Frontal cortex (tissue), 4 donors: ENCODE measurements around the gene ITGA8. TPM values are rescaled to one million over a fixed set of nuclear protein-coding genes. Genes with fewer than 3 reads are reported as not detected.
"Not testable (repeated sequence)": the region's sequence is repeated elsewhere in the genome, so short reads cannot be mapped to it uniquely, and the experiment has no call there.

ENCODE experiments used
- DNase-seq, 2 donors: peaks; one replicate each; pipeline ENCODE4 v3.0.0; 2012; ENCODE audit warnings: low spot score in 2 of 2
- FAIRE-seq: peaks from 2 replicates; lab custom pipeline; 2012; peaks lifted over from hg19 to GRCh38; lab: Jason Lieb, UNC
- total RNA-seq: library from RNA; depleted of rRNA; stranded (reverse); fragments of >200 nt; gene quantifications from one replicate; pipeline ENCODE4 v1.2.3, GENCODE V29; 2014
- donor health status: control.
- donor health status: control.
- donor health status: control.

Gene ITGA8
- total RNA-seq, 1 donor from 2014 or later: 3.7 TPM

GRCh38 chr10:15572531-15573045, 147.1 kb downstream of the ITGA8 start:
- DNase-seq (no peak), FAIRE-seq (no peak)

- peak in 1 of 2 donors; percentile 6 for DNase-seq
- FAIRE-seq: no peak
Observed at GRCh38 chr10:15571575-15571974, 148.1 kb downstream of the ITGA8 start.

GRCh38 chr10:15570738-15571339, 148.9 kb downstream of the ITGA8 start:
- FAIRE-seq: no peak

GRCh38 chr10:15567952-15568351, 151.8 kb downstream of the ITGA8 start:
- no peak for DNase-seq

More at GRCh38 chr10:15570738-15571339, 148.9 kb downstream of the ITGA8 start:
- DNase-seq: no peak

GRCh38 chr10:15563246-15563645, 156.5 kb downstream of the ITGA8 start:
- DNase-seq (no peak), FAIRE-seq (no peak)

More at GRCh38 chr10:15567952-15568351, 151.8 kb downstream of the ITGA8 start:
- FAIRE-seq: no peak

GRCh38 chr10:15562578-15562977, 157.1 kb downstream of the ITGA8 start:
- DNase-seq: no peak
- FAIRE-seq: no peak

- DNase-seq (no peak), FAIRE-seq (no peak)
Observed at GRCh38 chr10:15562116-15562515, 157.6 kb downstream of the ITGA8 start.

GRCh38 chr10:15558136-15558535, 161.6 kb downstream of the ITGA8 start:
- FAIRE-seq (no peak), DNase-seq (no peak)

- FAIRE-seq, DNase-seq: not testable (repeated sequence)
Observed at GRCh38 chr10:15557168-15557567, 162.6 kb downstream of the ITGA8 start.

- no peak for FAIRE-seq
- no peak for DNase-seq
Observed at GRCh38 chr10:15550950-15551349, 168.8 kb downstream of the ITGA8 start.

- FAIRE-seq: no peak
Observed at GRCh38 chr10:15548331-15548730, 171.4 kb downstream of the ITGA8 start.

GRCh38 chr10:15546606-15547005, 173.1 kb downstream of the ITGA8 start:
- no peak for DNase-seq
- FAIRE-seq: no peak

More at GRCh38 chr10:15548331-15548730, 171.4 kb downstream of the ITGA8 start:
- DNase-seq: no peak

- no peak for FAIRE-seq
Observed at GRCh38 chr10:15545884-15546283, 173.8 kb downstream of the ITGA8 start.

GRCh38 chr10:15545266-15545665, 174.5 kb downstream of the ITGA8 start:
- FAIRE-seq: no peak

More at GRCh38 chr10:15545884-15546283, 173.8 kb downstream of the ITGA8 start:
- no peak for DNase-seq

GRCh38 chr10:15543994-15544393, 175.7 kb downstream of the ITGA8 start:
- FAIRE-seq: no peak
- DNase-seq: no peak

More at GRCh38 chr10:15545266-15545665, 174.5 kb downstream of the ITGA8 start:
- no peak for DNase-seq

GRCh38 chr10:15542817-15543216, 176.9 kb downstream of the ITGA8 start:
- FAIRE-seq (no peak), DNase-seq (no peak)

GRCh38 chr10:15541376-15541775, 178.3 kb downstream of the ITGA8 start:
- DNase-seq (no peak), FAIRE-seq (no peak)

GRCh38 chr10:15540727-15541126, 179.0 kb downstream of the ITGA8 start:
- no peak for FAIRE-seq
- DNase-seq: no peak

GRCh38 chr10:15539262-15539661, 180.5 kb downstream of the ITGA8 start:
- no peak for DNase-seq
- FAIRE-seq: no peak

GRCh38 chr10:15534928-15535538, 184.7 kb downstream of the ITGA8 start:
- DNase-seq, FAIRE-seq: not testable (repeated sequence)
